MCF 10A (cell line): ENCODE measurements around the gene ST14. TPM values are rescaled to one million over a fixed set of nuclear protein-coding genes. Genes with fewer than 3 reads are reported as not detected.
"Not testable (repeated sequence)": the region's sequence is repeated elsewhere in the genome, so short reads cannot be mapped to it uniquely, and the experiment has no call there.

Experiments
- BruUV-seq: library from RNA; stranded (reverse); fragments of 400-500 nt; replicated peaks from 2 replicates; lab custom pipeline; 2021; lab: Mats Ljungman, UMichigan
- CTCF ChIA-PET: fragments of 300-600 bp; sonication (Branson Sonifier 250); formaldehyde crosslinking; extraction: SDS; loops from one replicate; lab custom pipeline; 2021; ENCODE audit warnings: antibody characterized with exemption, inconsistent platforms; lab: Yijun Ruan, JAX
- POLR2A ChIA-PET: fragments of 300-600, 350-650 bp; sonication (Branson Sonifier 250); formaldehyde crosslinking; extraction: SDS; loops from one replicate; lab custom pipeline; 2020; ENCODE audit warnings: antibody characterized with exemption, inconsistent platforms; lab: Yijun Ruan, JAX
- DNase-seq: peaks from one replicate; pipeline ENCODE4 v3.0.0-alpha.2; 2018; ENCODE audit not compliant: unreplicated experiment
- H3K27ac Mint-ChIP-seq: one replicate; pipeline ENCODE4 v1.8.0; 2022; ENCODE audit warnings: mild to moderate bottlenecking, low read depth, mixed read lengths; ENCODE audit not compliant: unreplicated experiment
- H3K27me3 Mint-ChIP-seq: one replicate; pipeline ENCODE4 v1.8.0; 2022; ENCODE audit warnings: mixed read lengths; ENCODE audit not compliant: insufficient read depth, unreplicated experiment
- H3K36me3 Mint-ChIP-seq: one replicate; pipeline ENCODE4 v1.8.0; 2022; ENCODE audit warnings: mild to moderate bottlenecking, moderate library complexity, mixed read lengths; ENCODE audit not compliant: insufficient read depth, unreplicated experiment
- H3K4me1 Mint-ChIP-seq: one replicate; pipeline ENCODE4 v1.8.0; 2022; ENCODE audit warnings: mixed read lengths; ENCODE audit not compliant: insufficient read depth, unreplicated experiment
- H3K4me3 Mint-ChIP-seq: one replicate; pipeline ENCODE4 v1.8.0; 2022; ENCODE audit warnings: mild to moderate bottlenecking, moderate library complexity, mixed read lengths; ENCODE audit not compliant: unreplicated experiment
- H3K9me3 Mint-ChIP-seq: one replicate; pipeline ENCODE4 v1.8.0; 2022; ENCODE audit warnings: mixed read lengths; ENCODE audit not compliant: unreplicated experiment
- CTCF ChIP-seq: fragments of 200-600 bp; IDR thresholded peaks from one replicate; pipeline ENCODE4 v1.8.0; 2022; ENCODE audit warnings: antibody characterized with exemption, mild to moderate bottlenecking; ENCODE audit not compliant: unreplicated experiment
- intact Hi-C: fragments of 100-400 bp; cut with micrococcal nuclease; formaldehyde crosslinking; loops from 2 replicates; pipeline ENCODE4 v1.14.1; 2022
- total RNA-seq: library from RNA; stranded (reverse); gene quantifications from 2 replicates; pipeline ENCODE4 v1.2.3, GENCODE V29; 2022

Gene ST14
- total RNA-seq, 1 experiment from 2014 or later, result 27.2 TPM

- CTCF ChIA-PET, result no interaction called here
- no peak overlapping the region for H3K4me3 Mint-ChIP-seq
- no TSS peak for BruUV-seq
- no peaks in the 10 kb centered on the region for H3K27me3 Mint-ChIP-seq
- POLR2A ChIA-PET, result no interaction called here
- H3K9me3 Mint-ChIP-seq, result no peaks in the 10 kb centered on the region
- H3K27ac Mint-ChIP-seq, result no peak overlapping the region
- TF ChIP-seq CTCF, result no peak
- peaks cover 30% of the 10 kb centered on the region for H3K36me3 Mint-ChIP-seq
- intact Hi-C loops, result no loop called here
- H3K4me1 Mint-ChIP-seq, result peaks cover 6% of the 10 kb centered on the region
- no peak for DNase-seq
Observed at GRCh38 chr11:130241713-130242112, 82.1 kb downstream of the ST14 start.

- no peaks in the 10 kb centered on the region for H3K9me3 Mint-ChIP-seq
- intact Hi-C loops, result no loop called here
- H3K4me1 Mint-ChIP-seq, result peaks cover 6% of the 10 kb centered on the region
- H3K27ac Mint-ChIP-seq, result no peak overlapping the region
- ChIA-PET POLR2A (no interaction called here), CTCF (interaction anchor here (0.7 to 1.2 kb wide), 3 partner anchors 14 to 626 kb away, joined by 3 read pairs; no protein-coding TSS in a partner anchor)
- H3K27me3 Mint-ChIP-seq, result no peaks in the 10 kb centered on the region
- no peak for DNase-seq
- TF ChIP-seq CTCF, result no peak
- peaks cover 28% of the 10 kb centered on the region for H3K36me3 Mint-ChIP-seq
- BruUV-seq, result no TSS peak
- H3K4me3 Mint-ChIP-seq, result no peak overlapping the region
Observed at GRCh38 chr11:130243816-130244215, 84.2 kb downstream of the ST14 start.

GRCh38 chr11:130244848-130245247 lies 85.3 kb downstream of the ST14 start:
- POLR2A ChIA-PET, result no interaction called here
- TF ChIP-seq CTCF, result no peak
- Mint-ChIP-seq H3K27ac (no peak overlapping the region), H3K9me3 (no peaks in the 10 kb centered on the region), H3K4me1 (peaks cover 6% of the 10 kb centered on the region), H3K4me3 (no peak overlapping the region), H3K27me3 (no peaks in the 10 kb centered on the region), H3K36me3 (peaks cover 20% of the 10 kb centered on the region)
- CTCF ChIA-PET, result no interaction called here
- no TSS peak for BruUV-seq
- intact Hi-C loops, result no loop called here
- DNase-seq, result no peak

- H3K27ac Mint-ChIP-seq, POLR2A ChIA-PET, DNase-seq, H3K4me1 Mint-ChIP-seq, intact Hi-C loops, BruUV-seq, H3K27me3 Mint-ChIP-seq, H3K4me3 Mint-ChIP-seq, H3K9me3 Mint-ChIP-seq: not testable (repeated sequence)
- peaks cover 18% of the 10 kb centered on the region for H3K36me3 Mint-ChIP-seq
- CTCF ChIA-PET, result interaction anchor here (0.9 kb wide), 1 partner anchor 56 kb away, joined by 3 read pairs; no protein-coding TSS in a partner anchor
Observed at GRCh38 chr11:130245375-130245774, 85.8 kb downstream of the ST14 start.

- H3K27me3 Mint-ChIP-seq, result no peaks in the 10 kb centered on the region
- no peak for DNase-seq
- intact Hi-C loops, result no loop called here
- no peak for TF ChIP-seq CTCF
- H3K4me3 Mint-ChIP-seq, result no peak overlapping the region
- CTCF ChIA-PET, result interaction anchor here (0.9 kb wide), 1 partner anchor 55 kb away, joined by 3 read pairs; no protein-coding TSS in a partner anchor
- no peaks in the 10 kb centered on the region for H3K9me3 Mint-ChIP-seq
- H3K27ac Mint-ChIP-seq, result no peak overlapping the region
- POLR2A ChIA-PET, result no interaction called here
- no TSS peak for BruUV-seq
- H3K4me1 Mint-ChIP-seq, result peaks cover 6% of the 10 kb centered on the region
- peaks cover 18% of the 10 kb centered on the region for H3K36me3 Mint-ChIP-seq
Observed at GRCh38 chr11:130246270-130246669, 86.7 kb downstream of the ST14 start.
